ENCODE data around the gene UBR4. TPM values are rescaled to one million over a fixed set of nuclear protein-coding genes. Genes with fewer than 3 reads are reported as not detected.

Gene UBR4
- total RNA-seq, 2 donors from 2014 or later, result 148 to 151 TPM

- no peaks in the 10 kb centered on the region for H3K27me3 ChIP-seq (ENCODE audit: control insufficient read depth, insufficient read depth, low read length, poor library complexity, severe bottlenecking)
- Mint-ChIP-seq H3K27me3 (ENCODE audit: insufficient read depth) (no peaks in the 10 kb centered on the region), H3K27ac (no peak overlapping the region), H3K4me3 (no peak overlapping the region), H3K9me3 (peaks cover 14% of the 10 kb centered on the region), H3K4me1 (no peaks in the 10 kb centered on the region), H3K36me3 (ENCODE audit: low read depth) (peaks cover 3% of the 10 kb centered on the region)
- H3K4me1 ChIP-seq (ENCODE audit: control insufficient read depth, insufficient read depth, low read length), result no peaks in the 10 kb centered on the region
- H3K4me3 ChIP-seq (ENCODE audit: low read length), result no peak overlapping the region
- no peak overlapping the region for H3K9ac ChIP-seq (ENCODE audit: extremely low read depth, low read length, poor library complexity, severe bottlenecking)
- peak; percentile 37 for DNase-seq
- H3K9me3 ChIP-seq (ENCODE audit: control insufficient read depth, low read length), result no peaks in the 10 kb centered on the region
- no peak overlapping the region for H3K27ac ChIP-seq (ENCODE audit: low read depth, low read length)
- no peak for TF ChIP-seq CTCF (conservative IDR thresholded peaks at IDR 0.05)
- no peaks in the 10 kb centered on the region for H3K36me3 ChIP-seq (ENCODE audit: control insufficient read depth, insufficient read depth, low read length)
- WGBS, 2 experiments (ENCODE audit: insufficient coverage in 1 of 2, insufficient read length in 1 of 2), result 83 to 88% methylated on average over 9 to 16 of the region's 16 CpGs
Measured at GRCh38 chr1:19065526-19066247, 144.4 kb downstream of the UBR4 start.

- H3K36me3 Mint-ChIP-seq (ENCODE audit: low read depth), result peaks cover 3% of the 10 kb centered on the region
- H3K9ac ChIP-seq (ENCODE audit: extremely low read depth, low read length, poor library complexity, severe bottlenecking), result no peak overlapping the region
- no peak overlapping the region for H3K4me3 ChIP-seq (ENCODE audit: low read length)
- H3K4me3 Mint-ChIP-seq, result no peak overlapping the region
- DNase-seq, result no peak
- H3K9me3 Mint-ChIP-seq, result peaks cover 14% of the 10 kb centered on the region
- no peaks in the 10 kb centered on the region for H3K36me3 ChIP-seq (ENCODE audit: control insufficient read depth, insufficient read depth, low read length)
- no peaks in the 10 kb centered on the region for H3K4me1 ChIP-seq (ENCODE audit: control insufficient read depth, insufficient read depth, low read length)
- H3K27me3 ChIP-seq (ENCODE audit: control insufficient read depth, insufficient read depth, low read length, poor library complexity, severe bottlenecking), result no peaks in the 10 kb centered on the region
- H3K27me3 Mint-ChIP-seq (ENCODE audit: insufficient read depth), result no peaks in the 10 kb centered on the region
- no peak overlapping the region for H3K27ac ChIP-seq (ENCODE audit: low read depth, low read length)
- no peak overlapping the region for H3K27ac Mint-ChIP-seq
- no peak for TF ChIP-seq CTCF (conservative IDR thresholded peaks at IDR 0.05)
- no peaks in the 10 kb centered on the region for H3K9me3 ChIP-seq (ENCODE audit: control insufficient read depth, low read length)
- H3K4me1 Mint-ChIP-seq, result no peaks in the 10 kb centered on the region
- WGBS, 2 experiments (ENCODE audit: insufficient coverage in 1 of 2, insufficient read length in 1 of 2), result 93 to 98% methylated on average over 12 to 16 of the region's 16 CpGs
Measured at GRCh38 chr1:19064906-19065450, 145.1 kb downstream of the UBR4 start.

- H3K27ac ChIP-seq (ENCODE audit: low read depth, low read length), result no peak overlapping the region
- H3K9ac ChIP-seq (ENCODE audit: extremely low read depth, low read length, poor library complexity, severe bottlenecking), result no peak overlapping the region
- 84 to 92% methylated on average over 7 to 12 of the region's 12 CpGs for WGBS, 2 experiments (ENCODE audit: insufficient coverage in 1 of 2, insufficient read length in 1 of 2)
- H3K27me3 ChIP-seq (ENCODE audit: control insufficient read depth, insufficient read depth, low read length, poor library complexity, severe bottlenecking), result no peaks in the 10 kb centered on the region
- no peak for DNase-seq
- Mint-ChIP-seq H3K36me3 (ENCODE audit: low read depth) (peaks cover 3% of the 10 kb centered on the region), H3K4me1 (no peaks in the 10 kb centered on the region), H3K9me3 (peaks cover 14% of the 10 kb centered on the region), H3K4me3 (no peak overlapping the region), H3K27me3 (ENCODE audit: insufficient read depth) (no peaks in the 10 kb centered on the region), H3K27ac (no peak overlapping the region)
- no peaks in the 10 kb centered on the region for H3K36me3 ChIP-seq (ENCODE audit: control insufficient read depth, insufficient read depth, low read length)
- H3K9me3 ChIP-seq (ENCODE audit: control insufficient read depth, low read length), result no peaks in the 10 kb centered on the region
- H3K4me3 ChIP-seq (ENCODE audit: low read length), result no peak overlapping the region
- TF ChIP-seq CTCF (conservative IDR thresholded peaks at IDR 0.05), result no peak
- no peaks in the 10 kb centered on the region for H3K4me1 ChIP-seq (ENCODE audit: control insufficient read depth, insufficient read depth, low read length)
Measured at GRCh38 chr1:19063122-19063521, 146.9 kb downstream of the UBR4 start.
